K562 (cell line): Measurements from ENCODE around the gene HNRNPH1. TPM values are rescaled to one million over a fixed set of nuclear protein-coding genes. Genes with fewer than 3 reads are reported as not detected.

ENCODE experiments used
- ESRRA ChIP-seq: fragments of 450-650 bp; IDR thresholded peaks from 2 replicates; pipeline ENCODE4 v1.6.1; 2014; ENCODE audit warnings: low read depth, mild to moderate bottlenecking, moderate library complexity, borderline replicate concordance
- ESRRB ChIP-seq: fragments of 250-450 bp; sonication (Bioruptor Pico); IDR thresholded peaks from 2 replicates; pipeline ENCODE4 v1.5.0; 2020; ENCODE audit warnings: mild to moderate bottlenecking, moderate library complexity, borderline replicate concordance
- ETV1 ChIP-seq: fragments of 450-650 bp; conservative IDR thresholded peaks from 2 replicates; pipeline ENCODE4 v1.6.1; 2016; ENCODE audit warnings: missing genetic modification characterization, control low read depth, low read depth, missing compliant biosample characterization
- KDM4B ChIP-seq, 2 experiments: fragments of 450-650 bp in 1 of 2; sonication (generic) in 1 of 2; IDR thresholded peaks; 2 replicates each; pipeline ENCODE4 v1.6.1; 2016 to 2017; ENCODE audit warnings: borderline replicate concordance in 2 of 2, antibody characterized with exemption in 1 of 2, low read depth in 1 of 2, mild to moderate bottlenecking in 1 of 2
- KLF6 ChIP-seq: fragments of 250-450 bp; sonication (Bioruptor Pico); IDR thresholded peaks from 2 replicates; pipeline ENCODE4 v1.4.0; 2020; ENCODE audit warnings: mild to moderate bottlenecking, moderate library complexity, borderline replicate concordance
- NELFE ChIP-seq: IDR thresholded peaks from 2 replicates; pipeline ENCODE4 v1.6.1; 2011; ENCODE audit warnings: mild to moderate bottlenecking; ENCODE audit not compliant: insufficient read depth, insufficient read length
- RB1 ChIP-seq: fragments of 450-650 bp; IDR thresholded peaks from 2 replicates; pipeline ENCODE4 v1.6.1; 2017; ENCODE audit warnings: low read depth, mild to moderate bottlenecking
- RBM14 ChIP-seq: fragments of 200-400 bp; formaldehyde crosslinking; IDR thresholded peaks from 2 replicates; pipeline ENCODE4 v1.6.1; 2018; ENCODE audit warnings: low read depth, mild to moderate bottlenecking, low read length, moderate library complexity, borderline replicate concordance; ENCODE audit not compliant: insufficient read depth
- RNF2 ChIP-seq: sonication (generic); IDR thresholded peaks from 2 replicates; pipeline ENCODE4 v1.6.1; 2016
- SETDB1 ChIP-seq: IDR thresholded peaks from one replicate; pipeline ENCODE4 v1.6.1; 2012; ENCODE audit warnings: low read length, control low read depth, inconsistent platforms
- TCF7 ChIP-seq: sonication (generic); IDR thresholded peaks from 2 replicates; pipeline ENCODE4 v1.6.1; 2016; ENCODE audit warnings: antibody characterized with exemption, borderline replicate concordance
- UBTF ChIP-seq, 2 experiments: IDR thresholded peaks; 2 replicates each; pipeline ENCODE4 v1.6.1; 2012; ENCODE audit warnings: improper control_type of control experiment in 2 of 2, low read depth in 2 of 2, low read length in 2 of 2, borderline replicate concordance in 1 of 2
- ZBTB2 ChIP-seq: fragments of 450-650 bp; IDR thresholded peaks from 2 replicates; pipeline ENCODE4 v1.6.1; 2016; ENCODE audit warnings: antibody characterized with exemption
- ZFP1 ChIP-seq: fragments of 450-650 bp; formaldehyde crosslinking; IDR thresholded peaks from 2 replicates; pipeline ENCODE4 v1.4.0; 2020; ENCODE audit warnings: mild to moderate bottlenecking, mixed read lengths
- ZNF561 ChIP-seq: fragments of 450-650 bp; formaldehyde crosslinking; conservative IDR thresholded peaks from 2 replicates; pipeline ENCODE4 v1.4.0; 2020; ENCODE audit warnings: mild to moderate bottlenecking, moderate library complexity
- ZNF644 ChIP-seq: fragments of 200-800 bp; sonication (Bioruptor generic); IDR thresholded peaks from 2 replicates; pipeline ENCODE4 v1.6.1; 2016; ENCODE audit warnings: low read depth, missing genetic modification characterization, missing compliant biosample characterization
- polyA plus RNA-seq, 8 experiments: library from polyadenylated mRNA; depleted of rRNA in 4 of 8; stranded (reverse) in 5 of 8; unstranded in 3 of 8; fragments of >200 nt; fragmentation: Nextera tagmentation in 2 of 8; fragmentation: Illumina TruSeq in 1 of 8; extraction: Ambion mirVana in 2 of 8; extraction: Trizol in 1 of 8; gene quantifications; 2 replicates each; pipeline versions ENCODE4 v1.2.1 to v1.2.3, GENCODE V29; 2011 to 2014; ENCODE audit warnings: inconsistent platforms in 1 of 8, missing spikeins in 1 of 8
- total RNA-seq, 7 experiments: library from RNA; depleted of rRNA in 6 of 7; stranded (reverse); fragments of >200 nt in 6 of 7; fragmentation: Illumina TruSeq in 2 of 7; extraction: Trizol in 2 of 7; gene quantifications; 2 replicates each; pipeline versions ENCODE4 v1.2.1 to v1.2.3, GENCODE V29; 2011 to 2021; ENCODE audit warnings: low replicate concordance in 1 of 7
- TF ChIP-seq, protein P1 (sequence below), 3 experiments: IDR thresholded peaks in 2 of 3; conservative IDR thresholded peaks in 1 of 3; 2 replicates each; pipeline ENCODE4 v1.5.1; 2011 to 2012; ENCODE audit warnings: low read length in 3 of 3, mild to moderate bottlenecking in 3 of 3, control low read depth in 2 of 3, improper control_type of control experiment in 1 of 3, inconsistent platforms in 1 of 3, low read depth in 1 of 3, mixed read lengths in 1 of 3, moderate library complexity in 1 of 3; ENCODE audit not compliant: insufficient read depth in 2 of 3
- TF ChIP-seq, protein P2 (sequence below): sonication (generic); formaldehyde crosslinking; IDR thresholded peaks from 2 replicates; pipeline ENCODE4 v1.8.0; 2022; ENCODE audit warnings: mild to moderate bottlenecking, missing genetic modification reagents
- TF ChIP-seq, protein P3 (sequence below): sonication (generic); formaldehyde crosslinking; IDR thresholded peaks from 2 replicates; pipeline ENCODE4 v1.8.0; 2022; ENCODE audit warnings: missing genetic modification reagents, mild to moderate bottlenecking, borderline replicate concordance

HNRNPH1 gene
- total and polyA plus RNA-seq, 9 of the 15 experiments (the other 6 are each of a cell fraction or from before 2014, with no cell fraction given) = 103 to 656 (median 561) TPM

GRCh38 chr5:179623003-179623905 lies at the start of gene HNRNPH1 (continued):
- TF ChIP-seq, protein P1, sequence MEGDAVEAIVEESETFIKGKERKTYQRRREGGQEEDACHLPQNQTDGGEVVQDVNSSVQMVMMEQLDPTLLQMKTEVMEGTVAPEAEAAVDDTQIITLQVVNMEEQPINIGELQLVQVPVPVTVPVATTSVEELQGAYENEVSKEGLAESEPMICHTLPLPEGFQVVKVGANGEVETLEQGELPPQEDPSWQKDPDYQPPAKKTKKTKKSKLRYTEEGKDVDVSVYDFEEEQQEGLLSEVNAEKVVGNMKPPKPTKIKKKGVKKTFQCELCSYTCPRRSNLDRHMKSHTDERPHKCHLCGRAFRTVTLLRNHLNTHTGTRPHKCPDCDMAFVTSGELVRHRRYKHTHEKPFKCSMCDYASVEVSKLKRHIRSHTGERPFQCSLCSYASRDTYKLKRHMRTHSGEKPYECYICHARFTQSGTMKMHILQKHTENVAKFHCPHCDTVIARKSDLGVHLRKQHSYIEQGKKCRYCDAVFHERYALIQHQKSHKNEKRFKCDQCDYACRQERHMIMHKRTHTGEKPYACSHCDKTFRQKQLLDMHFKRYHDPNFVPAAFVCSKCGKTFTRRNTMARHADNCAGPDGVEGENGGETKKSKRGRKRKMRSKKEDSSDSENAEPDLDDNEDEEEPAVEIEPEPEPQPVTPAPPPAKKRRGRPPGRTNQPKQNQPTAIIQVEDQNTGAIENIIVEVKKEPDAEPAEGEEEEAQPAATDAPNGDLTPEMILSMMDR (IDR thresholded peaks at IDR 0.05 in 2 of 3, conservative IDR thresholded peaks at IDR 0.05 in 1 of 3; ENCODE audit: insufficient read depth in 2 of 3, low read depth in 1 of 3, low read length in 3 of 3) = no peak
- TF ChIP-seq RB1 = peak; percentile 15; the same call in 1 of the 2 replicates
- TF ChIP-seq ESRRB (CRISPR knock-in tag) = no peak
- no peak for TF ChIP-seq TCF7
- TF ChIP-seq UBTF (IDR thresholded peaks at IDR 0.05; ENCODE audit: borderline replicate concordance in 1 of 2, low read depth in 2 of 2, low read length in 2 of 2) = no peak
- peak; percentile 33; the same call in 1 of the 2 replicates for TF ChIP-seq RNF2
- TF ChIP-seq ESRRA = 0 out of 2 replicates have a peak, but pooled peaks have one; percentile 28
- TF ChIP-seq, protein P2, sequence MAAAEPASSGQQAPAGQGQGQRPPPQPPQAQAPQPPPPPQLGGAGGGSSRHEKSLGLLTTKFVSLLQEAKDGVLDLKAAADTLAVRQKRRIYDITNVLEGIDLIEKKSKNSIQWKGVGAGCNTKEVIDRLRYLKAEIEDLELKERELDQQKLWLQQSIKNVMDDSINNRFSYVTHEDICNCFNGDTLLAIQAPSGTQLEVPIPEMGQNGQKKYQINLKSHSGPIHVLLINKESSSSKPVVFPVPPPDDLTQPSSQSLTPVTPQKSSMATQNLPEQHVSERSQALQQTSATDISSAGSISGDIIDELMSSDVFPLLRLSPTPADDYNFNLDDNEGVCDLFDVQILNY (CRISPR knock-in tag) = peak; percentile 92; the same call in 1 of the 2 replicates
- TF ChIP-seq ETV1 = peak; percentile 46; the same call in 1 of the 2 replicates
- peak; percentile 100 for TF ChIP-seq ZBTB2
- TF ChIP-seq NELFE = no peak
- TF ChIP-seq KDM4B (IDR thresholded peaks at IDR 0.05; ENCODE audit: borderline replicate concordance in 2 of 2, low read depth in 1 of 2) = no peak; a peak in 1 of 4 replicates
- TF ChIP-seq, protein P3, sequence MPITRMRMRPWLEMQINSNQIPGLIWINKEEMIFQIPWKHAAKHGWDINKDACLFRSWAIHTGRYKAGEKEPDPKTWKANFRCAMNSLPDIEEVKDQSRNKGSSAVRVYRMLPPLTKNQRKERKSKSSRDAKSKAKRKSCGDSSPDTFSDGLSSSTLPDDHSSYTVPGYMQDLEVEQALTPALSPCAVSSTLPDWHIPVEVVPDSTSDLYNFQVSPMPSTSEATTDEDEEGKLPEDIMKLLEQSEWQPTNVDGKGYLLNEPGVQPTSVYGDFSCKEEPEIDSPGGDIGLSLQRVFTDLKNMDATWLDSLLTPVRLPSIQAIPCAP (CRISPR knock-in tag) = 0 out of 2 replicates have a peak, but pooled peaks have one; percentile 73
- no peak for TF ChIP-seq ZNF561
- no peak for TF ChIP-seq SETDB1
- peak; percentile 97; the same call in 1 of the 2 replicates for TF ChIP-seq RBM14
- TF ChIP-seq ZFP1 = no peak
- TF ChIP-seq KLF6 = no peak
- no peak for TF ChIP-seq ZNF644 (tag)
